ENCODE data around the gene NPAS3. TPM values are rescaled to one million over a fixed set of nuclear protein-coding genes. Genes with fewer than 3 reads are reported as not detected.

Gene NPAS3
- total RNA-seq, 1 experiment from 2014 or later, result 0.35 TPM

- POLR2A ChIA-PET, result interaction anchor here (0.6 to 0.9 kb wide), 2 partner anchors 13 to 392 kb away, joined by 3 read pairs; no protein-coding TSS in a partner anchor
- CTCF ChIA-PET, result interaction anchor here (0.6 kb wide), 2 partner anchors 71 to 130 kb away, joined by 3 read pairs; no protein-coding TSS in a partner anchor
- no TSS peak for BruUV-seq (replicated peaks)
- Mint-ChIP-seq H3K36me3 (ENCODE audit: insufficient read depth, unreplicated experiment) (no peaks in the 10 kb centered on the region), H3K27me3 (ENCODE audit: insufficient read depth, unreplicated experiment) (peaks cover 18% of the 10 kb centered on the region), H3K4me3 (ENCODE audit: unreplicated experiment) (no peak overlapping the region), H3K4me1 (ENCODE audit: insufficient read depth, unreplicated experiment) (peaks cover 8% of the 10 kb centered on the region), H3K9me3 (ENCODE audit: unreplicated experiment) (no peaks in the 10 kb centered on the region), H3K27ac (ENCODE audit: low read depth, unreplicated experiment) (no peak overlapping the region)
- peak; percentile 57 for DNase-seq (ENCODE audit: unreplicated experiment)
- intact Hi-C loops (cut with micrococcal nuclease), result no loop called here
- no peak for TF ChIP-seq CTCF (IDR thresholded peaks at IDR 0.05; ENCODE audit: unreplicated experiment)
These were observed 342.0 kb downstream of the NPAS3 start for GRCh38 chr14:33280646-33281045.

- TF ChIP-seq CTCF (IDR thresholded peaks at IDR 0.05; ENCODE audit: unreplicated experiment), result no peak
- ChIA-PET POLR2A (no interaction called here), CTCF (interaction anchor here (0.5 to 1.2 kb wide), 4 partner anchors 13 to 717 kb away, joined by 3 to 4 read pairs (median 4); no protein-coding TSS in a partner anchor)
- peaks cover 8% of the 10 kb centered on the region for H3K4me1 Mint-ChIP-seq (ENCODE audit: insufficient read depth, unreplicated experiment)
- peaks cover 11% of the 10 kb centered on the region for H3K27me3 Mint-ChIP-seq (ENCODE audit: insufficient read depth, unreplicated experiment)
- intact Hi-C loops (cut with micrococcal nuclease), result no loop called here
- no TSS peak for BruUV-seq (replicated peaks)
- no peak overlapping the region for H3K27ac Mint-ChIP-seq (ENCODE audit: low read depth, unreplicated experiment)
- H3K9me3 Mint-ChIP-seq (ENCODE audit: unreplicated experiment), result no peaks in the 10 kb centered on the region
- no peak overlapping the region for H3K4me3 Mint-ChIP-seq (ENCODE audit: unreplicated experiment)
- DNase-seq (ENCODE audit: unreplicated experiment), result no peak
- H3K36me3 Mint-ChIP-seq (ENCODE audit: insufficient read depth, unreplicated experiment), result no peaks in the 10 kb centered on the region
These were observed 343.9 kb downstream of the NPAS3 start for GRCh38 chr14:33282331-33283230.

- POLR2A ChIA-PET, result no interaction called here
- Mint-ChIP-seq H3K9me3 (ENCODE audit: unreplicated experiment) (no peaks in the 10 kb centered on the region), H3K4me1 (ENCODE audit: insufficient read depth, unreplicated experiment) (no peaks in the 10 kb centered on the region), H3K27ac (ENCODE audit: low read depth, unreplicated experiment) (no peak overlapping the region), H3K4me3 (ENCODE audit: unreplicated experiment) (no peak overlapping the region), H3K36me3 (ENCODE audit: insufficient read depth, unreplicated experiment) (no peaks in the 10 kb centered on the region), H3K27me3 (ENCODE audit: insufficient read depth, unreplicated experiment) (no peaks in the 10 kb centered on the region)
- TF ChIP-seq CTCF (IDR thresholded peaks at IDR 0.05; ENCODE audit: unreplicated experiment), result no peak
- BruUV-seq (replicated peaks), result no TSS peak
- CTCF ChIA-PET, result interaction anchor here (0.6 kb wide), 1 partner anchor 326 kb away, joined by 3 read pairs; no protein-coding TSS in a partner anchor
- intact Hi-C loops (cut with micrococcal nuclease), result no loop called here
- no peak for DNase-seq (ENCODE audit: unreplicated experiment)
These were observed 347.4 kb downstream of the NPAS3 start for GRCh38 chr14:33285902-33286700.

- no peak for DNase-seq (ENCODE audit: unreplicated experiment)
- no TSS peak for BruUV-seq (replicated peaks)
- no peak for TF ChIP-seq CTCF (IDR thresholded peaks at IDR 0.05; ENCODE audit: unreplicated experiment)
- Mint-ChIP-seq H3K36me3 (ENCODE audit: insufficient read depth, unreplicated experiment) (no peaks in the 10 kb centered on the region), H3K27me3 (ENCODE audit: insufficient read depth, unreplicated experiment) (no peaks in the 10 kb centered on the region), H3K4me1 (ENCODE audit: insufficient read depth, unreplicated experiment) (no peaks in the 10 kb centered on the region), H3K4me3 (ENCODE audit: unreplicated experiment) (no peak overlapping the region), H3K27ac (ENCODE audit: low read depth, unreplicated experiment) (no peak overlapping the region), H3K9me3 (ENCODE audit: unreplicated experiment) (no peaks in the 10 kb centered on the region)
- CTCF ChIA-PET, result interaction anchor here (0.7 kb wide), 1 partner anchor 373 kb away, joined by 3 read pairs; no protein-coding TSS in a partner anchor
- POLR2A ChIA-PET, result interaction anchor here (0.7 kb wide), 1 partner anchor 456 kb away, joined by 3 read pairs; no protein-coding TSS in a partner anchor
- intact Hi-C loops (cut with micrococcal nuclease), result no loop called here
These were observed 348.5 kb downstream of the NPAS3 start for GRCh38 chr14:33287189-33287588.
